Loucy (cell line): ENCODE measurements around the gene ITGB3.

Source experiments
- H2AFZ ChIP-seq: fragments of 200-600 bp; sonication (generic); 2 replicates; pipeline ENCODE4 v1.6.0; 2016; ENCODE audit warnings: antibody characterized with exemption, mild to moderate bottlenecking, low read length, moderate library complexity
- H3F3A ChIP-seq: fragments of 200-600 bp; 2 replicates; pipeline ENCODE4 v1.6.0; 2016; ENCODE audit warnings: antibody characterized with exemption, low read depth, mild to moderate bottlenecking
- H3K27me3 ChIP-seq: fragments of 200-600 bp; sonication (generic); 2 replicates; pipeline ENCODE4 v1.6.1; 2014; ENCODE audit warnings: low read length, mild to moderate bottlenecking; ENCODE audit not compliant: insufficient read depth, poor library complexity, severe bottlenecking
- H3K36me3 ChIP-seq: fragments of 200-600 bp; sonication (generic); 2 replicates; pipeline ENCODE4 v1.6.1; 2016; ENCODE audit warnings: low read length; ENCODE audit not compliant: insufficient read depth
- H3K4me1 ChIP-seq: fragments of 200-600 bp; sonication (generic); 2 replicates; pipeline ENCODE4 v1.5.1; 2014; ENCODE audit warnings: low read length, mild to moderate bottlenecking; ENCODE audit not compliant: insufficient read depth, poor library complexity, severe bottlenecking
- H3K4me2 ChIP-seq: fragments of 200-600 bp; sonication (generic); 2 replicates; pipeline ENCODE4 v1.6.0; 2014; ENCODE audit warnings: antibody characterized with exemption, low read length, low read depth, mild to moderate bottlenecking; ENCODE audit not compliant: poor library complexity, severe bottlenecking
- H3K4me3 ChIP-seq: fragments of 200-600 bp; sonication (generic); 2 replicates; pipeline ENCODE4 v1.5.1; 2014; ENCODE audit warnings: low read length, mild to moderate bottlenecking, mixed read lengths; ENCODE audit not compliant: poor library complexity, severe bottlenecking
- H3K79me2 ChIP-seq: fragments of 200-600 bp; sonication (generic); 2 replicates; pipeline ENCODE4 v1.6.1; 2014; ENCODE audit warnings: low read length; ENCODE audit not compliant: insufficient read depth
- H3K9ac ChIP-seq: fragments of 200-600 bp; sonication (generic); 2 replicates; pipeline ENCODE4 v1.6.0; 2014; ENCODE audit warnings: mild to moderate bottlenecking, low read depth, low read length, moderate library complexity; ENCODE audit not compliant: poor library complexity, severe bottlenecking
- H3K9me2 ChIP-seq: fragments of 200-600 bp; sonication (generic); replicated peaks from 2 replicates; pipeline ENCODE4 v1.6.1; 2016; ENCODE audit warnings: low read depth, low read length, mixed read lengths
- H3K9me3 ChIP-seq: fragments of 200-600 bp; sonication (generic); 2 replicates; pipeline ENCODE4 v1.6.1; 2014; ENCODE audit warnings: mild to moderate bottlenecking, antibody characterized with exemption, low read length, low read depth; ENCODE audit not compliant: insufficient read depth
- H4K20me1 ChIP-seq: fragments of 200-600 bp; sonication (generic); 2 replicates; pipeline ENCODE4 v1.6.0; 2014; ENCODE audit warnings: antibody characterized with exemption, low read length, mild to moderate bottlenecking; ENCODE audit not compliant: insufficient read depth, poor library complexity, severe bottlenecking
- EZH2phosphoT487 ChIP-seq: fragments of 200-600 bp; IDR thresholded peaks from 2 replicates; pipeline ENCODE4 v1.6.1; 2018; ENCODE audit warnings: antibody characterized with exemption, mild to moderate bottlenecking, moderate library complexity, borderline replicate concordance
- TF ChIP-seq, protein P1 (sequence below): fragments of 200-600 bp; sonication (generic); conservative IDR thresholded peaks from 2 replicates; pipeline ENCODE4 v1.5.1; 2014; ENCODE audit warnings: mild to moderate bottlenecking, antibody characterized with exemption, low read length

Gene ITGB3

DNA sequence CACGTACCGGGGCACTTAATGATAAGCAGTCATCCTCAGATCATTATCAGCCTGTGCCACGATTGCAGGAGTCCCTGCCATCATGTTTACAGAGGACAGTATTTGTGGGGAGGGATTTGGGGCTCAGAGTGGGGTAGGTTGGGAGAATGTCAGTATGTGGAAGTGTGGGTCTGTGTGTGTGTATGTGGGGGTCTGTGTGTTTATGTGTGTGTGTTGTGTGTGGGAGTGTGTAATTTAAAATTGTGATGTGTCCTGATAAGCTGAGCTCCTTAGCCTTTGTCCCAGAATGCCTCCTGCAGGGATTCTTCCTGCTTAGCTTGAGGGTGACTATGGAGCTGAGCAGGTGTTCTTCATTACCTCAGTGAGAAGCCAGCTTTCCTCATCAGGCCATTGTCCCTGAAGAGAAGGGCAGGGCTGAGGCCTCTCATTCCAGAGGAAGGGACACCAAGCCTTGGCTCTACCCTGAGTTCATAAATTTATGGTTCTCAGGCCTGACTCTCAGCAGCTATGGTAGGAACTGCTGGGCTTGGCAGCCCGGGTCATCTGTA is 56.6 kb downstream of the ITGB3 start:
- Histone ChIP-seq H3F3A (no peaks in the 10 kb centered on the region), H3K79me2 (no peaks in the 10 kb centered on the region), H3K36me3 (no peaks in the 10 kb centered on the region), H3K4me1 (peaks cover 4% of the 10 kb centered on the region), H3K9me3 (no peaks in the 10 kb centered on the region), H3K9me2 (no peaks in the 10 kb centered on the region), H3K27me3 (no peaks in the 10 kb centered on the region), H4K20me1 (no peaks in the 10 kb centered on the region), H3K9ac (no peak overlapping the region), H2AFZ (no peak overlapping the region), H3K4me3 (no peak overlapping the region), H3K4me2 (no peak overlapping the region)
- TF ChIP-seq, protein P1, sequence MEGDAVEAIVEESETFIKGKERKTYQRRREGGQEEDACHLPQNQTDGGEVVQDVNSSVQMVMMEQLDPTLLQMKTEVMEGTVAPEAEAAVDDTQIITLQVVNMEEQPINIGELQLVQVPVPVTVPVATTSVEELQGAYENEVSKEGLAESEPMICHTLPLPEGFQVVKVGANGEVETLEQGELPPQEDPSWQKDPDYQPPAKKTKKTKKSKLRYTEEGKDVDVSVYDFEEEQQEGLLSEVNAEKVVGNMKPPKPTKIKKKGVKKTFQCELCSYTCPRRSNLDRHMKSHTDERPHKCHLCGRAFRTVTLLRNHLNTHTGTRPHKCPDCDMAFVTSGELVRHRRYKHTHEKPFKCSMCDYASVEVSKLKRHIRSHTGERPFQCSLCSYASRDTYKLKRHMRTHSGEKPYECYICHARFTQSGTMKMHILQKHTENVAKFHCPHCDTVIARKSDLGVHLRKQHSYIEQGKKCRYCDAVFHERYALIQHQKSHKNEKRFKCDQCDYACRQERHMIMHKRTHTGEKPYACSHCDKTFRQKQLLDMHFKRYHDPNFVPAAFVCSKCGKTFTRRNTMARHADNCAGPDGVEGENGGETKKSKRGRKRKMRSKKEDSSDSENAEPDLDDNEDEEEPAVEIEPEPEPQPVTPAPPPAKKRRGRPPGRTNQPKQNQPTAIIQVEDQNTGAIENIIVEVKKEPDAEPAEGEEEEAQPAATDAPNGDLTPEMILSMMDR, result no peak
- TF ChIP-seq EZH2phosphoT487, result no peak

DNA sequence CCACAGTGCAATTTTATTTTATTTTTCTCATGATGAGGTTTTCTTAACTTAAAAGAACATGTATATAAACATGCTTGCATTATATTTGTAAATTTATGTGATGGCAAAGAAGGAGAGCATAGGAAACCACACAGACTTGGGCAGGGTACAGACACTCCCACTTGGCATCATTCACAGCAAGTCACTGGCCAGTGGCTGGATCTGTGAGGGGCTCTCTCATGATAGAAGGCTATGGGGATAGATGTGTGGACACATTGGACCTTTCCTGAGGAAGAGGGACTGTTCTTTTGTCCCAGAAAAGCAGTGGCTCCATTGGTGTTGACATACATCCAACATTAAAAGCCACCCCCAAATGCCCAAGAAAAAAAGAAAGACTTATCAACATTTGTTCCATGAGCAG is 57.8 kb downstream of the ITGB3 start:
- Histone ChIP-seq H3K4me1 (no peaks in the 10 kb centered on the region), H3K4me2 (no peak overlapping the region), H3K9ac (no peak overlapping the region), H4K20me1 (no peaks in the 10 kb centered on the region), H3K79me2 (no peaks in the 10 kb centered on the region), H3K4me3 (no peak overlapping the region), H2AFZ (no peak overlapping the region), H3K9me2 (no peaks in the 10 kb centered on the region), H3K36me3 (no peaks in the 10 kb centered on the region), H3K27me3 (no peaks in the 10 kb centered on the region), H3F3A (no peaks in the 10 kb centered on the region), H3K9me3 (no peaks in the 10 kb centered on the region)
- TF ChIP-seq, protein P1, result no peak
- TF ChIP-seq EZH2phosphoT487, result no peak

DNA sequence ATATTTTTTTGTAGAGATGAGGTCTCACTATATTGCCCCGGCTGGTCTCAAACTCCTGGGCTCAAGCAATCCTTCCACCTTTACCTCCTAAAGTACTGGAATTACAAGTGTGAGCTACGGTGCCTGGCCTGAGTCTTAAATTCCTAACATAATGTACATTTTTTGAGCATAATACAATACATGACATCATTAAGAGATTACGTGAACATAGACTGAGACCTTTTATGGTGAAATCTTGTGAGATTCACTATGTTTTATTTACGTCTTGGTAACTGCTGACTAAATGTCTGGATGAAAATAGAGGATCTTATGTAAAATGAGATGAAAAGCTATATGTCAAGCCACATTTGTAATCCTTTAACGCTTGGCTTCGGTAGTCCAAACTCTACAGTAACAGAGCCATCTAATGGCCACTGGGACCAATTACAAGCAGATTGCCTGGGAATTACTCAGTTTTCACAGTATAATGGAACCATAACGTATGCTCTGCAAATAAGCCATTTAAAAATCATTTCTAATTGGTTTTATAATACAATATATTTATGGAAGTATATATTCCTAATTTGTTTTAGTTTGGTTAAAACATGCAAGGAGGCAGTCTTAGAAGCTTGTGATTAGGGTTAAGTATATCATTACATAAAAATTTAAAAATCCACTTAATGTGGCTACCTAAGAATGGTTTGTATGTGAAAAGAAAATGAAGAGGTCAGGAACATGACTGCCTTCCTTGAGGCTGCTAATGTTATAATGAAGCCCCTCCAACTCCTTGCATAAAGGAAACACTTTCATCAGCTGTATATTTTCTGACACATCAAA is 62.0 kb downstream of the ITGB3 start:
- no peak overlapping the region for H3K9ac ChIP-seq
- no peak overlapping the region for H3K4me2 ChIP-seq
- TF ChIP-seq EZH2phosphoT487, result no peak
- TF ChIP-seq, protein P1, result peak; percentile 92

More for the DNA sequence above, 62.0 kb downstream of the ITGB3 start:
- Histone ChIP-seq H3K4me3 (no peak overlapping the region), H3K27me3 (no peaks in the 10 kb centered on the region), H3F3A (no peaks in the 10 kb centered on the region), H3K79me2 (no peaks in the 10 kb centered on the region), H3K9me2 (no peaks in the 10 kb centered on the region), H4K20me1 (no peaks in the 10 kb centered on the region), H3K4me1 (peaks cover 10% of the 10 kb centered on the region), H3K9me3 (no peaks in the 10 kb centered on the region), H2AFZ (no peak overlapping the region), H3K36me3 (no peaks in the 10 kb centered on the region)
